Fibroblast of gingiva (primary cell): ENCODE data around the gene EXOSC10.

Experiments
- DNase-seq: peaks from one replicate; pipeline ENCODE4 v3.0.0-alpha.2; 2011; ENCODE audit warnings: low read depth

EXOSC10 gene

DNA sequence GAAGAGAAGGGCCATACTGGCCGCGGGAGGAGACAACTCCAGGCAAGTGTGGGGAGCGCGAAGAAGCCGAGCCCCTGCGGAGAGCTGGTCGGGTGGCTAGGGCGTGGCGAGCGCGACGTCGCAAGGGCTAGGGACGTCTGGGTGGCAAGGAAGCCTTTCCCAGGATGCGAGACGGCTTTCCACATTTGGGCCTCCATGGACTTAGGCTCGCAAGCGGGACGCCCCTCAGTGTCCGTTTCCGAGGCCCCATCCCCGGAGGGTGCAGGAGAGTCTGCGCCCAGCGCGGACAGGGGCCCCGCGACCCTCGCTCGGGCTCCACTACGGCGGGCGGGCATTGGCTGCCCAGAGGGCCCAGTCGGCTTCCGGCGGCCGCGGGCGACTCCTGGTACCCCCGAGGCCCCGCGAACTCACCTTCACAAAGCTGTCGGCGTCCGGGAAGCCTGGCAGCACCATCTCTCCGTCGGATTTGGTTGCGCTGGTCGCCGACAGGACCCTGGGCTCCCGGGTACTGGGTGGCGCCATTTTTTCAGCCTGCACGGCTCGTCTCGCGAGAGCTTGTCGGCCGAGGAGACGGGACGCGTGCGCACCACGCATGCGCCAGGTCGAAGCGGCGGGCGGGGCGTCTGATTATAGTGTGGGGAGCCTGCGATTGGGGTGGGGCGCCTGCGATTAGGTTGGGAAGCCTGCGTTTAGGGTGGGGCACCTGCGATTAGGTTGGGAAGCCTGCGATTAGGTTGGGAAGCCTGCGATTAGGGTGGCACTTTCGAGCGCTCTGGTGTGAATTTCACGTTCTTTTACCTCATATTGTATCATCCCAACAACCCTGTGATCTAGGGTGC lies at the start of gene EXOSC10:
EXOSC10 (minus strand) TSS at position 560 of the 839 bp plus-strand sequence; CDS start at position 522, 38 bp downstream.
- peak; percentile 80 for DNase-seq

- DNase-seq = no peak
Measured at GRCh38 chr1:11147197-11147770, 47.6 kb upstream of the EXOSC10 start.

DNA sequence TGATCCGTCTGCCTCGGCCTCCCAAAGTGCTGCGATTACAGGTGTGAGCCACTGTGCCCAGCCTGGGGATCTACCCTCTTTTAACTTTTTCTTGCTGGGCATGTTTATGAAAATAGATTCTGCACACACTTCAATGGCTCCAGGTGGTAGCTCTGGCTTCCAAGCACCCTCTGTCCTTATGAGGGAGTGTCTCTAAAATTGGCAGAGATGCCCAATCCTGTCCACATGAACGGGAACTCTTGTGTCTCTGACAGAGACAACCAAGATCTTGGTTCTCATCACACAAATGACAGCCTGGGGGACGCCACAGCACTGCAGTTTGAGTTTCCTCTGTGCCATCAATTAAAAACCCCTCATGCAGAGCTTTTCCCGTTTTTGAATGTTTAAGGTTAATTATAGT lies 46.1 kb upstream of the EXOSC10 start:
- DNase-seq = no peak

GRCh38 chr1:11144570-11145256 lies 45.0 kb upstream of the EXOSC10 start:
- no peak for DNase-seq

DNA sequence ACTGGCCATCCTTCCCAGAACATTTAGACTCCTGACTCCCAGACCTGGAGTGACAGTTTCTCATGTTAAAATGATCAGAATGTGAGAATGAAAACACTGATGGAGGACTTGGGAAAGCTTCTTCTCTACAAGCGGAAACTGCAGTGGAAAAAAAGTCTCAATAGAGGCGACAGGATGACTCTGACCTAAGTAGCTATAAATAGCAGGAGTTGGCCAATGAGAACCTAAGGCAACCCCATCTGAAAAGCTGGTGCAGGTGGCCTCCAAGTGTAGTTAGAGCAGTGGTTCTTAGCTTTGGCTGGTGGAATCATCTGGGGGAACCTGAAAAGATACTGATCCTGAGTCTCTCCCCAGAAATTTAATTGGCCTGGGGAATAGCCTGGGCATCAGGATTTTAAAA lies 44.2 kb upstream of the EXOSC10 start:
- DNase-seq = no peak

DNA sequence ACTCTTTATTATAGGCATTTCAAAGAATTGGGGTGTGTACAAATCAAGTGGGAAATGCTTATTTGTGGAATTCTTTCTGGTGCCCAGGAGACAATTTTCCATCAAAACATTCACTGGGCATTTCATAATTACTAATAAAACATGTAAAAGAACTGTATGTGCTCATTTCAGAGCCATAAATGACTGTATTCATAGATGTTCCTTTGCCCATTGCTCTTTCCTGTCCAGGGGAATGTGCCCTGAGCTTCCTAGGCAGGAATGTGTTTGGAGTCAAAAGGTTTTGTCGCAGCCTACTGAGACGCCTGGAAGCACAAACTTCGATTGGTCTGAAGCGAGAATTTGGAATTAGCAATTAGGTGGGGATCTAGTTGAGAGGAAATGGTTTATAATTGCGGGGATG lies 43.7 kb upstream of the EXOSC10 start:
- peak; percentile 38 for DNase-seq

DNA sequence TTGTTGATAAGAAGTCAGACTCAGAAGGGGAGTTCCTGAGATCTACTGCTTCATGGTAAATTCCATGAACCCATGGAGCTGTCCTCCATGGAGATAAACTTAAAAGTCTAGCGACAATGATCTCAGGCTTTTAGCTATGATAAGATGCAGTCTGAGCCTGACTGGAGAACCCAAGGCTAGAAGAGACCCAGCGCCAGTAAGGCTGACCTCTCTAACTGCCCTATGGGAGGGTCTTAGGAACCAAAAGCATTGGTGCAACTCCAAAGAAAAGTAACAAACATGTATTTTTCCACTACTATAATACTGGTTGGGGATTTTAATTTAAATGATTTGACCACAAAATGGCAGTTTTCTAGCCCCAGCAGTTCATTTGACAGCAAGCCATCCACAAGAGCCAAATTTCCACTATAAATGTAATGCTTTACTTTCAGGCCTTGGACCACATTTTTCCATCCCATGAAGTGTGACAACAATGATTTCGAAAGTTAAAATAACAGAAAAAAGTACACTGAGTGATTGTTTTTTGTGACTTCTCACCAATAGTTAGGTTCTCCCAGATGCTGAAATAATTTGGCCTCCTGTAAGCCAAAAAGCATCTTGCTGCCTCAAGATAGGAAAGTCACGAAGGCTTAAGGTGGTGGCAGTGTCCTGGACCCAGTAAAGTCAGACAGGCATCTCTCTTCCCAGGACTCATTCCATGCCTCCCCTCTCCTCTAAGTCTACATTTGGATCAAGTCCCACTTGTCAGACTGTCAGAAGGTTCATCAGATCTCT lies 43.1 kb upstream of the EXOSC10 start:
- peak; percentile 61 for DNase-seq

DNA sequence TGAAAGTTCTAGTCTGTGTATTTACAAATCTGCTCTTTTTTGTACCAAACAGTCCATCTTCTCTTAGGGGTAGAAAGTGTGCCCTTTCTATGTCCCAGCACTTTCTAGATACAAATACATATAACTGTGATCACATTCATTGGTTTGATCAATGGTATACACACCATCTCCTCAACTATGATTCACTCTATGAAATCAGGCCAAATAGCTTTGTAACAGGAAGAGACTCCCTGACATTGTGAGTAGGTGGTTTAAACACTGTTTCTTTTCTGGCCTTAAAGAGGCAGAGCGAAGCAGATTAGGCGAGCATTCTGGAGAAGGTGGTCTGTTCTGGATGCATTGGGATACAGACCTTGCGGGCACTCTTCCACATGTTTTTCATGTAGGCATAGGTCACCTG lies 39.3 kb upstream of the EXOSC10 start:
- no peak for DNase-seq

GRCh38 chr1:11138029-11138428 lies 38.4 kb upstream of the EXOSC10 start:
- no peak for DNase-seq

- DNase-seq = peak; percentile 34
Measured at GRCh38 chr1:11134898-11135266, 35.2 kb upstream of the EXOSC10 start.

- peak; percentile 34 for DNase-seq
Measured at GRCh38 chr1:11134251-11134897, 34.7 kb upstream of the EXOSC10 start.

- peak; percentile 26 for DNase-seq
Measured at GRCh38 chr1:11132563-11133293, 33.1 kb upstream of the EXOSC10 start.

- DNase-seq = no peak
Measured at GRCh38 chr1:11131816-11132215, 32.1 kb upstream of the EXOSC10 start.

GRCh38 chr1:11130406-11130805 lies 30.7 kb upstream of the EXOSC10 start:
- DNase-seq = no peak

- no peak for DNase-seq
Measured at GRCh38 chr1:11129649-11130390, 30.2 kb upstream of the EXOSC10 start.

GRCh38 chr1:11126569-11126968 lies 26.9 kb upstream of the EXOSC10 start:
- peak; percentile 40 for DNase-seq

DNA sequence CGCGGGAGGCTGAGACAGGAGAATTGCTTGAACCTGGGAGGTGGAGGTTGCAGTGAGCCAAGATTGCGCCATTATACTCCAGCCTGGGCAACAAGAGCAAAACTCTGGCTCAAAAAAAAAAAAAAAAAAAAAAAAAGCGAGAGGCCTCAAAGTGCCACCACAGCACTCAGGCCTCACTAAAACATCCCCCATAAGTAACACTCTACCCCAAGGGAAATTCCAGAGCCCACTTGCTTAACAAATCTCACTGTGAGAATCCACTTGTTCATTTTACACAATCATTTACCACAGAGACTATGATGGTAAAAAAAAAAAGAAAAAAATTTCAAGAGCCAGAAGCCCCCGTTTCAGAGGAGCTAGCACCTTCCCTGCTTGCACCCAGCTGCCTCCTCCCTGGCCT lies 26.3 kb upstream of the EXOSC10 start:
- no peak for DNase-seq

- no peak for DNase-seq
Measured at GRCh38 chr1:11124965-11125364, 25.3 kb upstream of the EXOSC10 start.

DNA sequence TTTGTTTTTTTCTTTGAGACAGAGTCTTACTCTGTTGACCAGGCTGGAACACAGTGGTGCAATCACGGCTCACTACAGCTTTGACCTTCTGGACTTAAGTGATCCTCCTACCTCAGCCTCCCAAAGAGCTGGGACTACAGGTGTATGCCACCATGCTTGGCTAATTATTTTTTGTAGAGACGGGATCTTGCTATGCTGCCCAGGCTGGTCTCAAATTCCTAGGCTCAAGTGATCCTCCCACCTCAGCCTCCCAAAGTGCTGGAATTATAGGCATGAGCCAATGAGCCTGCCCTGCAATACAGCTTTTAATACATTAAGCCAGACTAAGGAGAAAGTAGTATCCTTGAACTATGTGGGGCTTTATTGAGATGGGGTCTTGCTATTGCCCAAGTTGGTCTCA lies 16.6 kb upstream of the EXOSC10 start:
- no peak for DNase-seq

GRCh38 chr1:11114966-11115365 lies 15.3 kb upstream of the EXOSC10 start:
- DNase-seq = no peak
